ENCODE data around the gene ADAP1.

DNA sequence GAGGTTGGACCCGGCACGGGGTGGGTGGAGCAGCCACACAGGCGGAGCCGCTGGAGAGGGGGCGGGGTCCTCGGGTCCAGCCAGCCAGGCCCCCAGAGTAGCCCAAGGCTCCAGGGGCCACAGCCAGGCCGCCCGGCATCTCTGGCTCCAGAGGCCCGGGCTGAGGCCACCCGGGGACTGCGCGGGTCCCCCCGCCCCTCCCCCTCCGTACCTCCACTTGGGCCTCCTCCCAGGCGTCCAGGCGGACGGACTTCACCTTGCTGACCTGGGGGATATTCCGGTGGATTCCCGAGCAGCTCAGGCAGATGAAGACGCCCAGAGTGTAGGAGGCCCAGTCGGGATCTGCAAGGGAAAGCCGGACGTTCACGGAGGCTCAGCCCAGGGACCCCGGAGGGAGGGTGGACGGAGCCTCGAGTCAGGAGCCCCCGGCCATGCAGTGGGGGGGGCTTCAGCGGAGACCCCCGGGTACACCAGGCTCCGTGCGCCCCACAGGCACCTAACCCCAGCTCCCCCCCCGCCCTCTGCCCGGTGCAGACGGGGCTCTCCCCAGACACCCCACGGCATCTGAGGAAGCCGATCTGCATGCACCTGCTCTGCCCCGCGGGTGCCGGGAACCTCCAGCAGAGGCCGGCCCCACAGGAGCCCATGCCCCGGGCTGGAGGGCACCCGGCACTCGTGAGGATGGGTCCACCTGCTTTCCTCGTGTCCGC lies 19.2 kb downstream of the ADAP1 start:
- TF ChIP-seq, protein P1, sequence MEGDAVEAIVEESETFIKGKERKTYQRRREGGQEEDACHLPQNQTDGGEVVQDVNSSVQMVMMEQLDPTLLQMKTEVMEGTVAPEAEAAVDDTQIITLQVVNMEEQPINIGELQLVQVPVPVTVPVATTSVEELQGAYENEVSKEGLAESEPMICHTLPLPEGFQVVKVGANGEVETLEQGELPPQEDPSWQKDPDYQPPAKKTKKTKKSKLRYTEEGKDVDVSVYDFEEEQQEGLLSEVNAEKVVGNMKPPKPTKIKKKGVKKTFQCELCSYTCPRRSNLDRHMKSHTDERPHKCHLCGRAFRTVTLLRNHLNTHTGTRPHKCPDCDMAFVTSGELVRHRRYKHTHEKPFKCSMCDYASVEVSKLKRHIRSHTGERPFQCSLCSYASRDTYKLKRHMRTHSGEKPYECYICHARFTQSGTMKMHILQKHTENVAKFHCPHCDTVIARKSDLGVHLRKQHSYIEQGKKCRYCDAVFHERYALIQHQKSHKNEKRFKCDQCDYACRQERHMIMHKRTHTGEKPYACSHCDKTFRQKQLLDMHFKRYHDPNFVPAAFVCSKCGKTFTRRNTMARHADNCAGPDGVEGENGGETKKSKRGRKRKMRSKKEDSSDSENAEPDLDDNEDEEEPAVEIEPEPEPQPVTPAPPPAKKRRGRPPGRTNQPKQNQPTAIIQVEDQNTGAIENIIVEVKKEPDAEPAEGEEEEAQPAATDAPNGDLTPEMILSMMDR (tag by site-specific recombination; IDR thresholded peaks at IDR 0.05) = no peak
- no peak for TF ChIP-seq ZNF670 (tag by site-specific recombination; IDR thresholded peaks at IDR 0.05; ENCODE audit: low read depth)
- TF ChIP-seq, protein P2, sequence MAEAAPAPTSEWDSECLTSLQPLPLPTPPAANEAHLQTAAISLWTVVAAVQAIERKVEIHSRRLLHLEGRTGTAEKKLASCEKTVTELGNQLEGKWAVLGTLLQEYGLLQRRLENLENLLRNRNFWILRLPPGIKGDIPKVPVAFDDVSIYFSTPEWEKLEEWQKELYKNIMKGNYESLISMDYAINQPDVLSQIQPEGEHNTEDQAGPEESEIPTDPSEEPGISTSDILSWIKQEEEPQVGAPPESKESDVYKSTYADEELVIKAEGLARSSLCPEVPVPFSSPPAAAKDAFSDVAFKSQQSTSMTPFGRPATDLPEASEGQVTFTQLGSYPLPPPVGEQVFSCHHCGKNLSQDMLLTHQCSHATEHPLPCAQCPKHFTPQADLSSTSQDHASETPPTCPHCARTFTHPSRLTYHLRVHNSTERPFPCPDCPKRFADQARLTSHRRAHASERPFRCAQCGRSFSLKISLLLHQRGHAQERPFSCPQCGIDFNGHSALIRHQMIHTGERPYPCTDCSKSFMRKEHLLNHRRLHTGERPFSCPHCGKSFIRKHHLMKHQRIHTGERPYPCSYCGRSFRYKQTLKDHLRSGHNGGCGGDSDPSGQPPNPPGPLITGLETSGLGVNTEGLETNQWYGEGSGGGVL (tag by site-specific recombination; IDR thresholded peaks at IDR 0.05) = no peak
